Peyer's patch (tissue), 4 donors: ENCODE measurements around the gene FUT2. TPM values are rescaled to one million over a fixed set of nuclear protein-coding genes. Genes with fewer than 3 reads are reported as not detected.

Source experiments
- DNase-seq, 3 donors: peaks; one replicate each; pipeline ENCODE4 v3.0.0-alpha.2; 2017 to 2019
- H3K27ac ChIP-seq, 4 donors: fragments of 200-600 bp; sonication (generic); one replicate each; pipeline ENCODE4 v1.5.1; 2016 to 2019
- H3K27me3 ChIP-seq, 2 donors: fragments of 200-600 bp; sonication (generic); one replicate each; pipeline ENCODE4 v1.5.1; 2019
- H3K36me3 ChIP-seq, 3 donors: fragments of 200-600 bp; sonication (generic); one replicate each; pipeline ENCODE4 v1.5.1; 2016 to 2019
- H3K4me1 ChIP-seq, 4 donors: fragments of 200-600 bp; sonication (generic); one replicate each; pipeline ENCODE4 v1.5.1; 2016 to 2019
- H3K4me3 ChIP-seq, 4 donors: fragments of 200-600 bp; sonication (generic); 1 replicate in 3 of 4; 2 replicates in 1 of 4; pipeline ENCODE4 v1.5.1; 2016 to 2019; ENCODE audit warnings: mild to moderate bottlenecking in 1 of 4
- H3K9me3 ChIP-seq, 4 donors: fragments of 200-600 bp; sonication (generic); one replicate each; pipeline ENCODE4 v1.5.1; 2016 to 2019; ENCODE audit warnings: mild to moderate bottlenecking in 1 of 4
- POLR2A ChIP-seq, 2 donors: fragments of 450-650 bp; IDR thresholded peaks; one replicate each; pipeline ENCODE4 v1.5.1; 2017; ENCODE audit warnings: antibody characterized with exemption in 2 of 2, mild to moderate bottlenecking in 2 of 2, moderate library complexity in 2 of 2
- total RNA-seq, 4 donors: library from RNA; depleted of rRNA; stranded (reverse); fragments of >200 nt; gene quantifications; one replicate each; pipeline ENCODE4 v1.1.0, GENCODE V29; 2016
- TF ChIP-seq, protein P1 (sequence below), 6 experiments: fragments of 450-650 bp in 4 of 6; fragments of 200-600 bp in 2 of 6; sonication (generic) in 1 of 6; IDR thresholded peaks; one replicate each; pipeline ENCODE4 v1.5.1; 2017 to 2019; ENCODE audit warnings: antibody characterized with exemption in 6 of 6, mild to moderate bottlenecking in 3 of 6, moderate library complexity in 1 of 6

FUT2 gene
- total RNA-seq, 4 donors from 2014 or later = 11.6 to 91.6 (median 53.8) TPM

DNA sequence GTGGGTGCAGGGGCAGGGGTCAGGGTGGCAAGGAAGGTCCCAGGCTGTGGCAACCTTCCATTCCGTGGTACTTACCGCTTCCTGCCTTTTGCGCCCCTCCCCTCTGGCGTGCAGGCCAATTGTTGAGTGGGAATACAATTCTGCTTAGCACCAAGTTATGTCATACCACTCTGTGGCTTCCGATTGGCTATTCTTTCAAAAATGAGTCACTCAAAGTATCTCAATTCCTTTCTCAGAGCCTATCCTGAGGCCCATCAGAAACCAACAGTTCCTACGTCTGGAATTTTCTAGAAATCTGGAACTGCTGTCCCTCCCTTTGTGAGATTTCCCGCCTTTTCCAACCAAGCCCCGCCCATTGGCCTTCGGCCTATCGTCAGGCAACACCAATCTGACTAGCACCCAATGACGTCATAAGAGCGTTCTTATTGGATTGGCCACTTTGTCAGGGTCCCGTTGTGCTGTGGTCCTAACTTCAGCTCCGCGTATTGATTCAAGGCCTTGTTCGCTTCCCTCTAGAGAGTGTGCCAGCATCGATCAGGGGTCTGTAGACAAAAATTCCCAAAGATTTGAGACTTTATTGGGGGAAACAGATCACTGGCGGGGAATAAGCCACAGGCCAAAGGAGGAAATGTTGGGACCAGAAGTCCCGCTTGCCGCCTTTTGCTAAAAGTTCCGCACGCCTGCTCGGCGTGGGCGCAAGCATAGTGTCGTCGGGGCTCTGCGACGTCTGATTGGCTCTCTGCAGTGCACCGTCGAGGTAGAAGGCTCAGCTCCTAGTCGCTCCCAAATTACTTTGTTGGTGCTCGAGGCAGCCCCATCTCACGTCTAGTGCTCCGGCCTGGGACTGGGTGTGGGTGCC, 34.7 kb upstream of the FUT2 start:
- Histone ChIP-seq H3K27ac (peak overlapping the region; percentile 31 to 46 (median 35)), H3K4me3 (peak overlapping the region in 1 of 4 donors; percentile 23), H3K9me3 (no peaks in the 10 kb centered on the region), H3K27me3 (no peaks in the 10 kb centered on the region), H3K36me3 (no peaks in the 10 kb centered on the region), H3K4me1 (peaks cover 0 to 5% (median 0%) of the 10 kb centered on the region in 4 donors)
- TF ChIP-seq POLR2A (IDR thresholded peaks at IDR 0.05) = no peak
- TF ChIP-seq, protein P1, sequence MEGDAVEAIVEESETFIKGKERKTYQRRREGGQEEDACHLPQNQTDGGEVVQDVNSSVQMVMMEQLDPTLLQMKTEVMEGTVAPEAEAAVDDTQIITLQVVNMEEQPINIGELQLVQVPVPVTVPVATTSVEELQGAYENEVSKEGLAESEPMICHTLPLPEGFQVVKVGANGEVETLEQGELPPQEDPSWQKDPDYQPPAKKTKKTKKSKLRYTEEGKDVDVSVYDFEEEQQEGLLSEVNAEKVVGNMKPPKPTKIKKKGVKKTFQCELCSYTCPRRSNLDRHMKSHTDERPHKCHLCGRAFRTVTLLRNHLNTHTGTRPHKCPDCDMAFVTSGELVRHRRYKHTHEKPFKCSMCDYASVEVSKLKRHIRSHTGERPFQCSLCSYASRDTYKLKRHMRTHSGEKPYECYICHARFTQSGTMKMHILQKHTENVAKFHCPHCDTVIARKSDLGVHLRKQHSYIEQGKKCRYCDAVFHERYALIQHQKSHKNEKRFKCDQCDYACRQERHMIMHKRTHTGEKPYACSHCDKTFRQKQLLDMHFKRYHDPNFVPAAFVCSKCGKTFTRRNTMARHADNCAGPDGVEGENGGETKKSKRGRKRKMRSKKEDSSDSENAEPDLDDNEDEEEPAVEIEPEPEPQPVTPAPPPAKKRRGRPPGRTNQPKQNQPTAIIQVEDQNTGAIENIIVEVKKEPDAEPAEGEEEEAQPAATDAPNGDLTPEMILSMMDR (IDR thresholded peaks at IDR 0.05) = no peak
- peak; percentile 82 to 93 (median 82) for DNase-seq

DNA sequence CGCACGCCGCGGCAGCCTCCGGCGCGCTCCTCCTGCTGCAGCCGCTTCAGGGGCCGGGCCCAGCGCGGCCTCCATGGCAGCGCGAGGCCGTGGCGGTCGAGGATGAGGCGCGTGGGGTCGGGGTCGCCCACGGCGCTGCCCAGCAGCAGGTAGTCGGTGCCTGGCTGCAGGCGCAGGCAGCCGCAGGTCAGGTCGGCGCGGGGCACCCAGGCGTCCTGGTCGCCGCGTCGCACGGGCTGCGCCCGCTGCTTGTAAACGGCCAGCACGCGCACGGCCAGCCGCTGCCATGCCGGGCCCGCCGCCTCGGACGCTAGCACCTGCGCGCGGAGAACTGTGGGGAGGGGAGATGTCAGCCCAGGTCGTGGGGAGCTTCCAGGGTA, 34.1 kb upstream of the FUT2 start:
- H3K4me1 ChIP-seq = peaks cover 0 to 5% (median 0%) of the 10 kb centered on the region in 4 donors
- no peaks in the 10 kb centered on the region for H3K36me3 ChIP-seq
- no peaks in the 10 kb centered on the region for H3K9me3 ChIP-seq
- no peaks in the 10 kb centered on the region for H3K27me3 ChIP-seq
- H3K4me3 ChIP-seq = no peak overlapping the region
- H3K27ac ChIP-seq = no peak overlapping the region
- no peak for DNase-seq
- TF ChIP-seq, protein P1 (IDR thresholded peaks at IDR 0.05) = no peak
- TF ChIP-seq POLR2A (IDR thresholded peaks at IDR 0.05) = no peak

DNA sequence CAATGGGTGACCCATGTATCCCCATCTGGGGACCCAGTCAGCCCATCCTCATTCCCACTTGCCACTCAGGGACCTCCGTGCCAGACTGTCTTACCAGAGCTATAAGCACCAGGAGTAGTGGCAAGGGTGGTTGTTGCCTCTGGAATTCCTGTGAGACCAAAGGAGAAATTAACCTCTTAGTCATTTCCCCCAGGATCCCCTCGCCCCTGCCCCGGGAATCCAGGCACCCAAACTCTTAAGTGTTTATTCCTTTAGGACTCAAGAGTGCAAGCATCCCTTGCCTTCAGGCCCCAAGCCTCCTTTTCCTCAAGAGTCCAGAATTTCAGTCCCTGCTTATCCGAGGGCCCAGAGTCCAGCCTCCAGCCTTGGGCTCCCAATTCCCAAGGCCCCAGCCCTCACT, 32.1 kb upstream of the FUT2 start:
- H3K4me3 ChIP-seq = no peak overlapping the region
- H3K4me1 ChIP-seq = peaks cover 0 to 5% (median 0%) of the 10 kb centered on the region in 4 donors
- no peak for DNase-seq
- no peaks in the 10 kb centered on the region for H3K36me3 ChIP-seq
- H3K9me3 ChIP-seq = no peaks in the 10 kb centered on the region
- H3K27me3 ChIP-seq = no peaks in the 10 kb centered on the region
- H3K27ac ChIP-seq = no peak overlapping the region
- no peak for TF ChIP-seq POLR2A (IDR thresholded peaks at IDR 0.05)
- TF ChIP-seq, protein P1 (IDR thresholded peaks at IDR 0.05) = no peak

DNA sequence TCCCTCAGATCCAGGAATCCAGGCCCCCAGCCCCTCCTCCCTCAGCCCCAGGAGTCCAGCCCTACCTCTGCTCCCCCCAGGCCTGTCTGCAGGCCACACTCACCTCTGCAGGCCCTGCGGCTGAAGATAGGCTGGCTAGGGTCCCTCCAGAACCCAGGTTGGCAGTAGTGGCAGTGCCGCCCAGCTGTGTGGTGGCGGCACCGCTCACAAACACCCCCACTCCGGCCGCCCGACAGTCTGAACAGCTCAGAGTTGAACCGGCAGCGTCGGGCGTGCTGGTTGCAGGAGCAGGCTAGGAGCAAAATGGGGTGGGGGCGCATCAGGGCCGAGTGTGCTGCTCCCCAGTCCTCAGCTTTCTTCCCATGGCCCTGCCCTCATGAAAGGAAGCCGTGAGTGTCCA, 31.3 kb upstream of the FUT2 start:
- Histone ChIP-seq H3K4me3 (no peak overlapping the region), H3K36me3 (no peaks in the 10 kb centered on the region), H3K27me3 (no peaks in the 10 kb centered on the region), H3K9me3 (no peaks in the 10 kb centered on the region), H3K27ac (no peak overlapping the region), H3K4me1 (peaks cover 0 to 5% (median 0%) of the 10 kb centered on the region in 4 donors)
- no peak for TF ChIP-seq POLR2A (IDR thresholded peaks at IDR 0.05)
- TF ChIP-seq, protein P1 (IDR thresholded peaks at IDR 0.05) = no peak
- no peak for DNase-seq

GRCh38 chr19:48665786-48666185, 30.0 kb upstream of the FUT2 start:
- H3K4me3 ChIP-seq = no peak overlapping the region
- no peaks in the 10 kb centered on the region for H3K9me3 ChIP-seq
- H3K36me3 ChIP-seq = no peaks in the 10 kb centered on the region
- DNase-seq = no peak
- H3K27ac ChIP-seq = no peak overlapping the region
- TF ChIP-seq, protein P1 (IDR thresholded peaks at IDR 0.05) = no peak
- TF ChIP-seq POLR2A (IDR thresholded peaks at IDR 0.05) = no peak
- peaks cover 0 to 5% (median 0%) of the 10 kb centered on the region in 4 donors for H3K4me1 ChIP-seq
- no peaks in the 10 kb centered on the region for H3K27me3 ChIP-seq
